ENCODE data around the gene PDIA2.
A peak's percentile ranks its signal among the peaks of the same experiment; 100 is the strongest.
"Not testable (repeated sequence)": the region's sequence is repeated elsewhere in the genome, so short reads cannot be mapped to it uniquely, and the experiment has no call there.

PDIA2 gene

GRCh38 chr16:264440-264951, 18.5 kb upstream of the PDIA2 start:
- no peak for DNase-seq

GRCh38 chr16:265002-265529, 17.9 kb upstream of the PDIA2 start:
- no peak for DNase-seq

- no peak for DNase-seq
Measured at GRCh38 chr16:265711-266110, 17.3 kb upstream of the PDIA2 start.

GRCh38 chr16:266258-267164, 16.5 kb upstream of the PDIA2 start:
- DNase-seq: no peak

GRCh38 chr16:267562-267961, 15.4 kb upstream of the PDIA2 start:
- DNase-seq: not testable (repeated sequence)

- DNase-seq: no peak
Measured at GRCh38 chr16:268141-269053, 14.6 kb upstream of the PDIA2 start.

- DNase-seq: no peak
Measured at GRCh38 chr16:269061-269796, 13.7 kb upstream of the PDIA2 start.

GRCh38 chr16:270381-271255, 12.3 kb upstream of the PDIA2 start:
- DNase-seq: no peak

- no peak for DNase-seq
Measured at GRCh38 chr16:272633-273546, 10.1 kb upstream of the PDIA2 start.

- DNase-seq: no peak
Measured at GRCh38 chr16:273547-274421, 9.2 kb upstream of the PDIA2 start.

GRCh38 chr16:275041-275641, 7.8 kb upstream of the PDIA2 start:
- DNase-seq: no peak

- no peak for DNase-seq
Measured at GRCh38 chr16:275786-276232, 7.2 kb upstream of the PDIA2 start, which contains the start of gene RGS11. Gene RGS11 (minus strand): TSS chr16:275944. CDS start chr16:275911, 33 bp downstream.

GRCh38 chr16:276426-277077, 6.4 kb upstream of the PDIA2 start:
- DNase-seq: no peak

GRCh38 chr16:278863-279366, 4.0 kb upstream of the PDIA2 start:
- peak; percentile 47 for DNase-seq

GRCh38 chr16:279531-279930, 3.4 kb upstream of the PDIA2 start:
- no peak for DNase-seq

GRCh38 chr16:280005-280460, 2.9 kb upstream of the PDIA2 start:
- no peak for DNase-seq

GRCh38 chr16:280552-280951, 2.4 kb upstream of the PDIA2 start, which contains the start of gene ARHGDIG:
Gene ARHGDIG (plus strand): TSS chr16:280591. CDS start chr16:280681, 90 bp downstream.
- DNase-seq: no peak
